Panc1 (cell line): ENCODE measurements around the gene PRKAG3.

ENCODE experiments used
- CTCF ChIP-seq: fragments of 450-650 bp; IDR thresholded peaks from 2 replicates; pipeline ENCODE4 v1.5.1; 2017; ENCODE audit warnings: mild to moderate bottlenecking
- POLR2AphosphoS5 ChIP-seq: IDR thresholded peaks from 2 replicates; pipeline ENCODE4 v1.6.1; 2012; ENCODE audit warnings: mild to moderate bottlenecking, low read depth, low read length, moderate library complexity
- SIN3A ChIP-seq: IDR thresholded peaks from 2 replicates; pipeline ENCODE4 v1.6.1; 2012; ENCODE audit warnings: low read depth, mild to moderate bottlenecking, low read length, moderate library complexity, borderline replicate concordance; ENCODE audit not compliant: insufficient read depth
- TCF7L2 ChIP-seq: IDR thresholded peaks from 2 replicates; pipeline ENCODE4 v1.6.1; 2011; ENCODE audit warnings: mild to moderate bottlenecking, low read depth, low read length, inconsistent platforms

GRCh38 chr2:218815244-218815637 lies 16.4 kb downstream of the PRKAG3 start:
- TF ChIP-seq SIN3A (no peak), CTCF (no peak), TCF7L2 (no peak), POLR2AphosphoS5 (no peak)
